WTC11 (cell line): Measurements from ENCODE around the gene PA2G4. TPM values are rescaled to one million over a fixed set of nuclear protein-coding genes. Genes with fewer than 3 reads are reported as not detected.

Experiments
- ATAC-seq: fragments of 200-7000 bp; cut with Tn5 transposase; 2 replicates; pipeline ENCODE4 v1.10.0; 2021; ENCODE audit warnings: mild to moderate bottlenecking, moderate library complexity
- CTCF ChIA-PET: fragments of 300-600 bp; sonication (Branson Sonifier 250); formaldehyde crosslinking; loops from one replicate; lab custom pipeline; 2021; ENCODE audit warnings: antibody characterized with exemption; lab: Charles Lee
- POLR2A ChIA-PET: fragments of 350-600 bp; sonication (Branson Sonifier 250); formaldehyde crosslinking; loops from one replicate; lab custom pipeline; 2021; ENCODE audit warnings: antibody characterized with exemption; lab: Charles Lee
- DNase-seq: peaks from one replicate; pipeline ENCODE4 v3.0.0; 2021; ENCODE audit warnings: low spot score
- H3K27ac Mint-ChIP-seq: 2 replicates; pipeline ENCODE4 v1.8.0; 2021; ENCODE audit warnings: mixed read lengths
- H3K27me3 Mint-ChIP-seq: 2 replicates; pipeline ENCODE4 v1.8.0; 2021; ENCODE audit warnings: low read depth, mild to moderate bottlenecking, moderate library complexity, mixed read lengths
- H3K36me3 Mint-ChIP-seq: 2 replicates; pipeline ENCODE4 v1.8.0; 2021; ENCODE audit warnings: mixed read lengths
- H3K4me1 Mint-ChIP-seq: 2 replicates; pipeline ENCODE4 v1.8.0; 2022; ENCODE audit warnings: mixed read lengths
- H3K4me3 Mint-ChIP-seq: 2 replicates; pipeline ENCODE4 v1.8.0; 2021; ENCODE audit warnings: mild to moderate bottlenecking, moderate library complexity, mixed read lengths
- H3K9me3 Mint-ChIP-seq: 2 replicates; pipeline ENCODE4 v1.8.0; 2021; ENCODE audit warnings: mixed read lengths
- CREB1 ChIP-seq: sonication (generic); formaldehyde crosslinking; IDR thresholded peaks from 2 replicates; pipeline ENCODE4 v1.8.0; 2023; ENCODE audit warnings: mild to moderate bottlenecking, missing genetic modification reagents
- CREM ChIP-seq: sonication (generic); formaldehyde crosslinking; IDR thresholded peaks from 2 replicates; pipeline ENCODE4 v1.8.1; 2022; ENCODE audit warnings: mild to moderate bottlenecking, missing genetic modification reagents, moderate library complexity
- ELF4 ChIP-seq: sonication (generic); formaldehyde crosslinking; IDR thresholded peaks from 2 replicates; pipeline ENCODE4 v1.8.1; 2022; ENCODE audit warnings: low read depth, mild to moderate bottlenecking, moderate library complexity, missing genetic modification reagents
- GABPB1 ChIP-seq: sonication (generic); formaldehyde crosslinking; IDR thresholded peaks from 2 replicates; pipeline ENCODE4 v1.8.1; 2023; ENCODE audit warnings: mild to moderate bottlenecking, missing genetic modification reagents
- GRHL2 ChIP-seq: fragments of 250-450 bp; sonication (Bioruptor Pico); IDR thresholded peaks from 2 replicates; pipeline ENCODE4 v1.8.0; 2022; ENCODE audit warnings: mild to moderate bottlenecking, moderate library complexity; ENCODE audit not compliant: insufficient replicate concordance, severe bottlenecking
- NFE2L1 ChIP-seq: sonication (generic); formaldehyde crosslinking; IDR thresholded peaks from 2 replicates; pipeline ENCODE4 v1.8.1; 2023; ENCODE audit warnings: missing genetic modification reagents
- NR1H2 ChIP-seq: sonication (generic); formaldehyde crosslinking; IDR thresholded peaks from 2 replicates; pipeline ENCODE4 v1.9.0; 2021; ENCODE audit warnings: mild to moderate bottlenecking, moderate library complexity, missing genetic modification reagents
- NR3C1 ChIP-seq: sonication (generic); formaldehyde crosslinking; conservative IDR thresholded peaks from 2 replicates; pipeline ENCODE4 v1.8.1; 2023; ENCODE audit warnings: low read depth, mild to moderate bottlenecking, missing genetic modification reagents
- OVOL2 ChIP-seq: fragments of 250-450 bp; sonication (Bioruptor Pico); IDR thresholded peaks from 2 replicates; pipeline ENCODE4 v1.9.0; 2021; ENCODE audit warnings: mild to moderate bottlenecking, borderline replicate concordance
- RELA ChIP-seq: sonication (generic); formaldehyde crosslinking; IDR thresholded peaks from 2 replicates; pipeline ENCODE4 v1.8.1; 2022; ENCODE audit warnings: missing genetic modification reagents, mild to moderate bottlenecking, borderline replicate concordance
- ZNF219 ChIP-seq: sonication (generic); formaldehyde crosslinking; IDR thresholded peaks from 2 replicates; pipeline ENCODE4 v1.8.0; 2023; ENCODE audit warnings: missing genetic modification reagents, mild to moderate bottlenecking, borderline replicate concordance
- ZNF232 ChIP-seq: sonication (generic); formaldehyde crosslinking; IDR thresholded peaks from 2 replicates; pipeline ENCODE4 v1.8.0; 2022; ENCODE audit warnings: mild to moderate bottlenecking, missing genetic modification reagents
- total RNA-seq: library from RNA; stranded (reverse); gene quantifications from 3 replicates; pipeline ENCODE4 v1.2.3, GENCODE V29; 2021
- TF ChIP-seq, protein P1 (sequence below): sonication (generic); formaldehyde crosslinking; IDR thresholded peaks from 2 replicates; pipeline ENCODE4 v1.8.1; 2022; ENCODE audit warnings: mild to moderate bottlenecking, missing genetic modification reagents, moderate library complexity, borderline replicate concordance
- TF ChIP-seq, protein P2 (sequence below): sonication (generic); formaldehyde crosslinking; IDR thresholded peaks from 2 replicates; pipeline ENCODE4 v1.8.1; 2023; ENCODE audit warnings: mild to moderate bottlenecking, missing genetic modification reagents
- TF ChIP-seq, protein P3 (sequence below): fragments of 250-450 bp; sonication (Bioruptor Pico); IDR thresholded peaks from 2 replicates; pipeline ENCODE4 v1.8.0; 2021; ENCODE audit warnings: mild to moderate bottlenecking
- TF ChIP-seq, protein P4 (sequence below): sonication (generic); formaldehyde crosslinking; IDR thresholded peaks from 2 replicates; pipeline ENCODE4 v1.8.0; 2023; ENCODE audit warnings: missing genetic modification reagents
- TF ChIP-seq, protein P5 (sequence below): sonication (generic); formaldehyde crosslinking; IDR thresholded peaks from 2 replicates; pipeline ENCODE4 v1.8.1; 2023; ENCODE audit warnings: mild to moderate bottlenecking, missing genetic modification reagents
- TF ChIP-seq, protein P6 (sequence below): fragments of 250-450 bp; sonication (Bioruptor Pico); IDR thresholded peaks from 2 replicates; pipeline ENCODE4 v2.1.2; 2022; ENCODE audit warnings: mild to moderate bottlenecking, moderate library complexity
- TF ChIP-seq, protein P7 (sequence below): fragments of 250-450 bp; sonication (Bioruptor Pico); IDR thresholded peaks from 2 replicates; pipeline ENCODE4 v1.9.0; 2021; ENCODE audit warnings: mild to moderate bottlenecking, borderline replicate concordance

PA2G4 gene
- total RNA-seq, 1 experiment from 2014 or later: 249 TPM

DNA sequence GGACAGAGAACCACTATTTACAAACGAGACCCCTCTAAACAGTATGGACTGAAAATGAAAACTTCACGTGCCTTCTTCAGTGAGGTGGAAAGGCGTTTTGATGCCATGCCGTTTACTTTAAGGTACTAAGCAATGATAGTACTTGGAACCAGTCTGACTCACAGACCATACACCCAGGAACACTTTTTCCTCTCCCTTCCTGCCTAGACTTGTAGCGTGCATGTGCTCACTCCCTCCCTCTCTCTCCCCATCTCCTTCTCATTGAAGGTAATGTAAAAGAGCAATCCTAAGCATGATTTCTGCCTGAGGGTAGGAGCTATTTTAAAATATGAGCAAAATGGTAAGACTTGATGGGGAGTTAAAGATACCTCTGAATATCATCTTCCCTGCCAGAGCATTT is 6.2 kb downstream of the PA2G4 start (continued):
- TF ChIP-seq, protein P1, sequence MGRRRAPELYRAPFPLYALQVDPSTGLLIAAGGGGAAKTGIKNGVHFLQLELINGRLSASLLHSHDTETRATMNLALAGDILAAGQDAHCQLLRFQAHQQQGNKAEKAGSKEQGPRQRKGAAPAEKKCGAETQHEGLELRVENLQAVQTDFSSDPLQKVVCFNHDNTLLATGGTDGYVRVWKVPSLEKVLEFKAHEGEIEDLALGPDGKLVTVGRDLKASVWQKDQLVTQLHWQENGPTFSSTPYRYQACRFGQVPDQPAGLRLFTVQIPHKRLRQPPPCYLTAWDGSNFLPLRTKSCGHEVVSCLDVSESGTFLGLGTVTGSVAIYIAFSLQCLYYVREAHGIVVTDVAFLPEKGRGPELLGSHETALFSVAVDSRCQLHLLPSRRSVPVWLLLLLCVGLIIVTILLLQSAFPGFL (CRISPR knock-in tag): no peak
- no peak for TF ChIP-seq NR1H2 (CRISPR knock-in tag)
- TF ChIP-seq ZNF232 (CRISPR knock-in tag): no peak
- no peak for TF ChIP-seq ZNF219
- TF ChIP-seq, protein P2, sequence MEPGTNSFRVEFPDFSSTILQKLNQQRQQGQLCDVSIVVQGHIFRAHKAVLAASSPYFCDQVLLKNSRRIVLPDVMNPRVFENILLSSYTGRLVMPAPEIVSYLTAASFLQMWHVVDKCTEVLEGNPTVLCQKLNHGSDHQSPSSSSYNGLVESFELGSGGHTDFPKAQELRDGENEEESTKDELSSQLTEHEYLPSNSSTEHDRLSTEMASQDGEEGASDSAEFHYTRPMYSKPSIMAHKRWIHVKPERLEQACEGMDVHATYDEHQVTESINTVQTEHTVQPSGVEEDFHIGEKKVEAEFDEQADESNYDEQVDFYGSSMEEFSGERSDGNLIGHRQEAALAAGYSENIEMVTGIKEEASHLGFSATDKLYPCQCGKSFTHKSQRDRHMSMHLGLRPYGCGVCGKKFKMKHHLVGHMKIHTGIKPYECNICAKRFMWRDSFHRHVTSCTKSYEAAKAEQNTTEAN (CRISPR knock-in tag): no peak
- TF ChIP-seq GABPB1 (CRISPR knock-in tag): no peak

DNA sequence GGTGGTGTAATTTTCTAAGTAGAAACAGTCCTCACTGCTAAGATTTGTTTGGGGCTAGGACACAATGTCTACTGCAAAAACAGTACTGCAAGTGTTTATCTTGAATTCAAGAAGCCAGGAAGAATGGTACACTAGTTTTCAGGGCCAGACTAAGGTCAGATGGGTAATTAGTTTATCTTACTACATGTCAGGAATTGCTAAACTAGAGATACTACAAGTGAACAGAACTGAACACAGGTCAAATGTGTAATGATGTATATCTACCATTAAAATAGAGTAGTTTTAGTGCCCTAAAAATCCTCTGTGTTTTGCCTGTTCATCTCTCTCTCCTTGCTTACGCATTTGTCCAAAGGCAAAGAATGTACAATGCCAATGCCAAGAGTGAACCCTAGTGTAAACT is 9.7 kb downstream of the PA2G4 start:
- no peak overlapping the region for H3K4me3 Mint-ChIP-seq
- no peak for DNase-seq
- ChIA-PET CTCF (no interaction called here), POLR2A (no interaction called here)
- no peaks in the 10 kb centered on the region for H3K27me3 Mint-ChIP-seq
- H3K9me3 Mint-ChIP-seq: no peaks in the 10 kb centered on the region
- peaks cover 14% of the 10 kb centered on the region for H3K4me1 Mint-ChIP-seq
- H3K36me3 Mint-ChIP-seq: peaks cover 61% of the 10 kb centered on the region
- 0 out of 2 replicates have a peak overlapping the region, but pooled peaks have one; percentile 64 for H3K27ac Mint-ChIP-seq
- ATAC-seq: no peak
- TF ChIP-seq, protein P3, sequence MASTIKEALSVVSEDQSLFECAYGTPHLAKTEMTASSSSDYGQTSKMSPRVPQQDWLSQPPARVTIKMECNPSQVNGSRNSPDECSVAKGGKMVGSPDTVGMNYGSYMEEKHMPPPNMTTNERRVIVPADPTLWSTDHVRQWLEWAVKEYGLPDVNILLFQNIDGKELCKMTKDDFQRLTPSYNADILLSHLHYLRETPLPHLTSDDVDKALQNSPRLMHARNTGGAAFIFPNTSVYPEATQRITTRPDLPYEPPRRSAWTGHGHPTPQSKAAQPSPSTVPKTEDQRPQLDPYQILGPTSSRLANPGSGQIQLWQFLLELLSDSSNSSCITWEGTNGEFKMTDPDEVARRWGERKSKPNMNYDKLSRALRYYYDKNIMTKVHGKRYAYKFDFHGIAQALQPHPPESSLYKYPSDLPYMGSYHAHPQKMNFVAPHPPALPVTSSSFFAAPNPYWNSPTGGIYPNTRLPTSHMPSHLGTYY (CRISPR knock-in tag): no peak
- TF ChIP-seq CREM (CRISPR knock-in tag) (no peak), RELA (CRISPR knock-in tag) (no peak), OVOL2 (CRISPR knock-in tag) (no peak), NR3C1 (CRISPR knock-in tag) (no peak), ELF4 (CRISPR knock-in tag) (no peak), CREB1 (CRISPR knock-in tag) (no peak), GRHL2 (CRISPR knock-in tag) (no peak), NFE2L1 (CRISPR knock-in tag) (no peak)
- TF ChIP-seq, protein P4, sequence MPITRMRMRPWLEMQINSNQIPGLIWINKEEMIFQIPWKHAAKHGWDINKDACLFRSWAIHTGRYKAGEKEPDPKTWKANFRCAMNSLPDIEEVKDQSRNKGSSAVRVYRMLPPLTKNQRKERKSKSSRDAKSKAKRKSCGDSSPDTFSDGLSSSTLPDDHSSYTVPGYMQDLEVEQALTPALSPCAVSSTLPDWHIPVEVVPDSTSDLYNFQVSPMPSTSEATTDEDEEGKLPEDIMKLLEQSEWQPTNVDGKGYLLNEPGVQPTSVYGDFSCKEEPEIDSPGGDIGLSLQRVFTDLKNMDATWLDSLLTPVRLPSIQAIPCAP: no peak
- TF ChIP-seq, protein P5, sequence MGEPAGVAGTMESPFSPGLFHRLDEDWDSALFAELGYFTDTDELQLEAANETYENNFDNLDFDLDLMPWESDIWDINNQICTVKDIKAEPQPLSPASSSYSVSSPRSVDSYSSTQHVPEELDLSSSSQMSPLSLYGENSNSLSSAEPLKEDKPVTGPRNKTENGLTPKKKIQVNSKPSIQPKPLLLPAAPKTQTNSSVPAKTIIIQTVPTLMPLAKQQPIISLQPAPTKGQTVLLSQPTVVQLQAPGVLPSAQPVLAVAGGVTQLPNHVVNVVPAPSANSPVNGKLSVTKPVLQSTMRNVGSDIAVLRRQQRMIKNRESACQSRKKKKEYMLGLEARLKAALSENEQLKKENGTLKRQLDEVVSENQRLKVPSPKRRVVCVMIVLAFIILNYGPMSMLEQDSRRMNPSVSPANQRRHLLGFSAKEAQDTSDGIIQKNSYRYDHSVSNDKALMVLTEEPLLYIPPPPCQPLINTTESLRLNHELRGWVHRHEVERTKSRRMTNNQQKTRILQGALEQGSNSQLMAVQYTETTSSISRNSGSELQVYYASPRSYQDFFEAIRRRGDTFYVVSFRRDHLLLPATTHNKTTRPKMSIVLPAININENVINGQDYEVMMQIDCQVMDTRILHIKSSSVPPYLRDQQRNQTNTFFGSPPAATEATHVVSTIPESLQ: no peak
- TF ChIP-seq, protein P6, sequence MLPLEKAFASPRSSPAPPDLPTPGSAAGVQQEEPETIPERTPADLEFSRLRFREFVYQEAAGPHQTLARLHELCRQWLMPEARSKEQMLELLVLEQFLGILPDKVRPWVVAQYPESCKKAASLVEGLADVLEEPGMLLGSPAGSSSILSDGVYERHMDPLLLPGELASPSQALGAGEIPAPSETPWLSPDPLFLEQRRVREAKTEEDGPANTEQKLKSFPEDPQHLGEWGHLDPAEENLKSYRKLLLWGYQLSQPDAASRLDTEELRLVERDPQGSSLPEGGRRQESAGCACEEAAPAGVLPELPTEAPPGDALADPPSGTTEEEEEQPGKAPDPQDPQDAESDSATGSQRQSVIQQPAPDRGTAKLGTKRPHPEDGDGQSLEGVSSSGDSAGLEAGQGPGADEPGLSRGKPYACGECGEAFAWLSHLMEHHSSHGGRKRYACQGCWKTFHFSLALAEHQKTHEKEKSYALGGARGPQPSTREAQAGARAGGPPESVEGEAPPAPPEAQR (CRISPR knock-in tag): no peak
- TF ChIP-seq, protein P7, sequence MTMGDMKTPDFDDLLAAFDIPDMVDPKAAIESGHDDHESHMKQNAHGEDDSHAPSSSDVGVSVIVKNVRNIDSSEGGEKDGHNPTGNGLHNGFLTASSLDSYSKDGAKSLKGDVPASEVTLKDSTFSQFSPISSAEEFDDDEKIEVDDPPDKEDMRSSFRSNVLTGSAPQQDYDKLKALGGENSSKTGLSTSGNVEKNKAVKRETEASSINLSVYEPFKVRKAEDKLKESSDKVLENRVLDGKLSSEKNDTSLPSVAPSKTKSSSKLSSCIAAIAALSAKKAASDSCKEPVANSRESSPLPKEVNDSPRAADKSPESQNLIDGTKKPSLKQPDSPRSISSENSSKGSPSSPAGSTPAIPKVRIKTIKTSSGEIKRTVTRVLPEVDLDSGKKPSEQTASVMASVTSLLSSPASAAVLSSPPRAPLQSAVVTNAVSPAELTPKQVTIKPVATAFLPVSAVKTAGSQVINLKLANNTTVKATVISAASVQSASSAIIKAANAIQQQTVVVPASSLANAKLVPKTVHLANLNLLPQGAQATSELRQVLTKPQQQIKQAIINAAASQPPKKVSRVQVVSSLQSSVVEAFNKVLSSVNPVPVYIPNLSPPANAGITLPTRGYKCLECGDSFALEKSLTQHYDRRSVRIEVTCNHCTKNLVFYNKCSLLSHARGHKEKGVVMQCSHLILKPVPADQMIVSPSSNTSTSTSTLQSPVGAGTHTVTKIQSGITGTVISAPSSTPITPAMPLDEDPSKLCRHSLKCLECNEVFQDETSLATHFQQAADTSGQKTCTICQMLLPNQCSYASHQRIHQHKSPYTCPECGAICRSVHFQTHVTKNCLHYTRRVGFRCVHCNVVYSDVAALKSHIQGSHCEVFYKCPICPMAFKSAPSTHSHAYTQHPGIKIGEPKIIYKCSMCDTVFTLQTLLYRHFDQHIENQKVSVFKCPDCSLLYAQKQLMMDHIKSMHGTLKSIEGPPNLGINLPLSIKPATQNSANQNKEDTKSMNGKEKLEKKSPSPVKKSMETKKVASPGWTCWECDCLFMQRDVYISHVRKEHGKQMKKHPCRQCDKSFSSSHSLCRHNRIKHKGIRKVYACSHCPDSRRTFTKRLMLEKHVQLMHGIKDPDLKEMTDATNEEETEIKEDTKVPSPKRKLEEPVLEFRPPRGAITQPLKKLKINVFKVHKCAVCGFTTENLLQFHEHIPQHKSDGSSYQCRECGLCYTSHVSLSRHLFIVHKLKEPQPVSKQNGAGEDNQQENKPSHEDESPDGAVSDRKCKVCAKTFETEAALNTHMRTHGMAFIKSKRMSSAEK (CRISPR knock-in tag): no peak
